CD14-positive monocyte (primary cell): ENCODE measurements around the gene WWC1. TPM values are rescaled to one million over a fixed set of nuclear protein-coding genes. Genes with fewer than 3 reads are reported as not detected.

Source experiments
- DNase-seq, 3 donors: peaks; one replicate each; pipeline ENCODE4 v3.0.0-alpha.2; 2011 to 2022
- H2AFZ ChIP-seq: 2 replicates; pipeline ENCODE4 v1.6.0; 2012; ENCODE audit warnings: mild to moderate bottlenecking, low read depth, low read length, inconsistent platforms; ENCODE audit not compliant: insufficient read depth, poor library complexity, severe bottlenecking
- H3K27ac ChIP-seq, 2 donors: 1 replicate in 1 of 2; 2 replicates in 1 of 2; pipeline ENCODE4 v1.5.1; 2012 to 2013; ENCODE audit warnings: low read length in 2 of 2, control low read depth in 1 of 2, inconsistent platforms in 1 of 2, low read depth in 1 of 2, mild to moderate bottlenecking in 1 of 2
- H3K27me3 ChIP-seq, 2 donors: one replicate each; pipeline versions ENCODE4 v1.6.0 to v1.6.1; 2011 to 2013; ENCODE audit warnings: low read length in 2 of 2; ENCODE audit not compliant: control insufficient read depth in 2 of 2, insufficient read depth in 2 of 2
- H3K36me3 ChIP-seq, 2 donors: replicated peaks in 1 of 2; 1 replicate in 1 of 2; 2 replicates in 1 of 2; pipeline versions ENCODE4 v1.5.1 to v1.6.1; 2012 to 2013; ENCODE audit warnings: low read length in 2 of 2, control low read depth in 1 of 2, inconsistent platforms in 1 of 2, mild to moderate bottlenecking in 1 of 2; ENCODE audit not compliant: insufficient read depth in 2 of 2, control insufficient read depth in 1 of 2
- H3K4me1 ChIP-seq, 2 donors: 1 replicate in 1 of 2; 2 replicates in 1 of 2; pipeline versions ENCODE4 v1.5.1 to v1.6.1; 2012 to 2013; ENCODE audit warnings: low read length in 2 of 2, control low read depth in 1 of 2, inconsistent platforms in 1 of 2, mild to moderate bottlenecking in 1 of 2, moderate library complexity in 1 of 2; ENCODE audit not compliant: insufficient read depth in 2 of 2, control insufficient read depth in 1 of 2
- H3K4me2 ChIP-seq: replicated peaks from 2 replicates; pipeline ENCODE3; 2012; ENCODE audit warnings: low read length, moderate library complexity, mild to moderate bottlenecking; ENCODE audit not compliant: poor library complexity, severe bottlenecking; ENCODE audit errors: extremely low read depth
- H3K4me3 ChIP-seq, 3 experiments: fragments of 200-600 bp in 1 of 3; sonication (generic) in 1 of 3; replicated peaks in 1 of 3; 1 replicate in 2 of 3; 2 replicates in 1 of 3; pipeline ENCODE4 v1.5.1; 2011 to 2013; ENCODE audit warnings: low read length in 3 of 3, mild to moderate bottlenecking in 3 of 3, control low read depth in 2 of 3, low read depth in 2 of 3, inconsistent platforms in 1 of 3, moderate library complexity in 1 of 3
- H3K79me2 ChIP-seq: 2 replicates; pipeline ENCODE4 v1.6.0; 2012; ENCODE audit warnings: mild to moderate bottlenecking, control low read depth, inconsistent platforms, low read length, moderate library complexity; ENCODE audit not compliant: insufficient read depth
- H3K9ac ChIP-seq: 2 replicates; pipeline ENCODE4 v1.6.0; 2017; ENCODE audit warnings: low read length, mild to moderate bottlenecking; ENCODE audit not compliant: insufficient read depth, poor library complexity, severe bottlenecking
- H3K9me3 ChIP-seq, 2 donors: replicated peaks in 1 of 2; 1 replicate in 1 of 2; 2 replicates in 1 of 2; pipeline versions ENCODE4 v1.5.1 to v1.6.1; 2012 to 2013; ENCODE audit warnings: low read length in 2 of 2, control low read depth in 1 of 2; ENCODE audit not compliant: control insufficient read depth in 1 of 2, insufficient read depth in 1 of 2
- H4K20me1 ChIP-seq: 2 replicates; pipeline ENCODE4 v1.6.0; 2012; ENCODE audit warnings: mild to moderate bottlenecking, low read length, control low read depth, moderate library complexity; ENCODE audit not compliant: insufficient read depth
- H3K27ac Mint-ChIP-seq, 7 donors: one replicate each; pipeline ENCODE4 v1.8.0; 2020; ENCODE audit warnings: mild to moderate bottlenecking in 7 of 7, mixed read lengths in 7 of 7, moderate library complexity in 6 of 7, inconsistent platforms in 2 of 7
- H3K27me3 Mint-ChIP-seq, 3 donors: one replicate each; pipeline ENCODE4 v1.8.0; 2021 to 2022; ENCODE audit warnings: low read depth in 3 of 3, mild to moderate bottlenecking in 3 of 3, mixed read lengths in 3 of 3, moderate library complexity in 3 of 3, inconsistent platforms in 1 of 3
- H3K36me3 Mint-ChIP-seq, 2 donors: one replicate each; pipeline ENCODE4 v1.8.0; 2020; ENCODE audit warnings: mixed read lengths in 2 of 2, inconsistent platforms in 1 of 2, mild to moderate bottlenecking in 1 of 2
- H3K4me1 Mint-ChIP-seq: one replicate; pipeline ENCODE4 v1.8.0; 2020; ENCODE audit warnings: mild to moderate bottlenecking, mixed read lengths
- H3K4me3 Mint-ChIP-seq, 2 donors: one replicate each; pipeline ENCODE4 v1.8.0; 2020; ENCODE audit warnings: mild to moderate bottlenecking in 2 of 2, mixed read lengths in 2 of 2, moderate library complexity in 1 of 2
- H3K9me3 Mint-ChIP-seq, 7 donors: one replicate each; pipeline ENCODE4 v1.8.0; 2020 to 2022; ENCODE audit warnings: mixed read lengths in 7 of 7, mild to moderate bottlenecking in 6 of 7, moderate library complexity in 6 of 7, inconsistent platforms in 2 of 7
- WGBS: methylation state at CpG from one replicate; pipeline ENCODE4 v1.1.5; 2013; ENCODE audit warnings: missing lambda C conversion rate; ENCODE audit not compliant: insufficient coverage; 5-methylcytosine and 5-hydroxymethylcytosine counted together
- intact Hi-C, 2 donors: fragments of 100-400 bp; cut with micrococcal nuclease; formaldehyde crosslinking; loops; one replicate each; pipeline versions ENCODE4 v1.15.0 to v1.15.1; 2023
- polyA plus RNA-seq, 3 donors: library from polyadenylated mRNA; depleted of rRNA in 1 of 3; unstranded in 2 of 3; stranded (reverse) in 1 of 3; fragments of 300-500 nt in 2 of 3; fragments of >200 nt in 1 of 3; fragmentation: Illumina TruSeq in 2 of 3; gene quantifications; 1 replicate in 2 of 3; 2 replicates in 1 of 3; pipeline ENCODE4 v1.2.3, GENCODE V29; 2012 to 2021
- TF ChIP-seq, protein P1 (sequence below): fragments of 200-600 bp; IDR thresholded peaks from one replicate; pipeline ENCODE4 v1.8.0; 2022; ENCODE audit warnings: antibody characterized with exemption, mild to moderate bottlenecking

The WWC1 gene
- polyA plus RNA-seq, 3 donors: not detected

DNA sequence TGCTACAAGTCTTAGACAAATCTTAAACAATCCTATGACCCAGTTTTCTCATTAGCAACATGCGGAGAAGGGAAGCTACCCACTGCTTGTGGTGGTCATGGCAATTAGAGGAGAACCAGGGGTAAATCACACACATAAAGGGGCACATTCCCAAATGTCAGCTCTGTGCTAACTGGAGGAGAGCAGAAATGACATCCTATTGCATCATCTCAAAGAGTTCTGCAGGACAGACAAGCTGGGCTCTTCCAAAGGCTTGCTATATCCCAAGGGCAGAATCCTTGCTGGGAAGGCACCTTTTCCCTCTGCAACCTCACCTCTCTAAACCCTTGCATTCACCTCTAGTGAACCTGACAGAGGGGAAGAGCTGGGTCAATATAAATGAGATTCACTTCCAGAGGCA, 17.0 kb upstream of the WWC1 start:
- Histone ChIP-seq H3K4me3 (no peak overlapping the region), H3K36me3 (no peaks in the 10 kb centered on the region), H3K4me2 (no peak overlapping the region), H3K4me1 (peaks cover 2% of the 10 kb centered on the region in 2 donors), H3K27me3 (no peaks in the 10 kb centered on the region), H3K9me3 (no peaks in the 10 kb centered on the region), H3K79me2 (no peaks in the 10 kb centered on the region), H3K27ac (no peak overlapping the region), H2AFZ (no peak overlapping the region), H4K20me1 (no peaks in the 10 kb centered on the region), H3K9ac (no peak overlapping the region)
- H3K27me3 Mint-ChIP-seq: peaks cover 7 to 13% (median 8%) of the 10 kb centered on the region in 3 donors
- TF ChIP-seq, protein P1, sequence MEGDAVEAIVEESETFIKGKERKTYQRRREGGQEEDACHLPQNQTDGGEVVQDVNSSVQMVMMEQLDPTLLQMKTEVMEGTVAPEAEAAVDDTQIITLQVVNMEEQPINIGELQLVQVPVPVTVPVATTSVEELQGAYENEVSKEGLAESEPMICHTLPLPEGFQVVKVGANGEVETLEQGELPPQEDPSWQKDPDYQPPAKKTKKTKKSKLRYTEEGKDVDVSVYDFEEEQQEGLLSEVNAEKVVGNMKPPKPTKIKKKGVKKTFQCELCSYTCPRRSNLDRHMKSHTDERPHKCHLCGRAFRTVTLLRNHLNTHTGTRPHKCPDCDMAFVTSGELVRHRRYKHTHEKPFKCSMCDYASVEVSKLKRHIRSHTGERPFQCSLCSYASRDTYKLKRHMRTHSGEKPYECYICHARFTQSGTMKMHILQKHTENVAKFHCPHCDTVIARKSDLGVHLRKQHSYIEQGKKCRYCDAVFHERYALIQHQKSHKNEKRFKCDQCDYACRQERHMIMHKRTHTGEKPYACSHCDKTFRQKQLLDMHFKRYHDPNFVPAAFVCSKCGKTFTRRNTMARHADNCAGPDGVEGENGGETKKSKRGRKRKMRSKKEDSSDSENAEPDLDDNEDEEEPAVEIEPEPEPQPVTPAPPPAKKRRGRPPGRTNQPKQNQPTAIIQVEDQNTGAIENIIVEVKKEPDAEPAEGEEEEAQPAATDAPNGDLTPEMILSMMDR: no peak
- H3K27ac Mint-ChIP-seq: no peak overlapping the region
- H3K36me3 Mint-ChIP-seq: no peaks in the 10 kb centered on the region
- WGBS: 83% methylated on average over 1 of the region's 1 CpG
- no peak overlapping the region for H3K4me3 Mint-ChIP-seq
- intact Hi-C loops: no loop called here
- H3K4me1 Mint-ChIP-seq: peaks cover 3% of the 10 kb centered on the region
- no peak for DNase-seq
- H3K9me3 Mint-ChIP-seq: peaks cover 0 to 2% (median 0%) of the 10 kb centered on the region in 7 donors

DNA sequence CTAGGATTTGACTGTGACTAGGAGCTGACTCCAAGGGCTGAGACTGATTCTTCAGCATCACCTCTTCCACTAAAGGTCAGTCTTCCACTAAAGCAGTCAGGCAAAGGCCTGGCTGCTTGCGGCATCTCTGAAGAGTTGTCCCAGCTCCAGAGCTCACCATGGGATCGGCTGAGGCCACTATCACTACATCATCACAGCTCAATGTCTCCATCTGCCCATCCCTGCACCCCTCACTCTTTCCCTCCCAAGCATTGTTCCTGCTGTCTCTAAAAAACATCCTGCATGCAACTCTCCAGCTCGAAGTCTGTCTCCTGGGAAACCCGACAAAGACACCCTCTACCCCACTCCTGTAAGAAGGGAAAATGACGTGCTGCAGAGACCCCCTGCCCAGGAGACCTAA, 15.5 kb upstream of the WWC1 start:
- H3K36me3 ChIP-seq: no peaks in the 10 kb centered on the region
- H3K4me3 ChIP-seq: no peak overlapping the region
- no peaks in the 10 kb centered on the region for H3K36me3 Mint-ChIP-seq
- 94% methylated on average over 2 of the region's 5 CpGs for WGBS
- peaks cover 0 to 2% (median 0%) of the 10 kb centered on the region in 7 donors for H3K9me3 Mint-ChIP-seq
- no peaks in the 10 kb centered on the region for H3K9me3 ChIP-seq
- DNase-seq: no peak
- H3K27me3 Mint-ChIP-seq: peaks cover 7 to 13% (median 12%) of the 10 kb centered on the region in 3 donors
- intact Hi-C loops: no loop called here
- H3K4me1 ChIP-seq: no peaks in the 10 kb centered on the region
- H4K20me1 ChIP-seq: no peaks in the 10 kb centered on the region
- H3K4me3 Mint-ChIP-seq: no peak overlapping the region
- H3K27ac ChIP-seq: no peak overlapping the region
- H3K4me1 Mint-ChIP-seq: no peaks in the 10 kb centered on the region
- H3K4me2 ChIP-seq: no peak overlapping the region
- peak overlapping the region in 1 of 7 donors; percentile 29 for H3K27ac Mint-ChIP-seq
- no peaks in the 10 kb centered on the region for H3K79me2 ChIP-seq
- H3K27me3 ChIP-seq: no peaks in the 10 kb centered on the region
- H2AFZ ChIP-seq: no peak overlapping the region
- H3K9ac ChIP-seq: no peak overlapping the region
- TF ChIP-seq, protein P1: no peak
